GM18951 (cell line): ENCODE measurements around the gene MCF2L.

Source experiments
- POLR2A ChIP-seq: IDR thresholded peaks from 4 replicates; pipeline ENCODE4 v1.6.1; 2011; ENCODE audit warnings: mild to moderate bottlenecking; ENCODE audit not compliant: insufficient read length, insufficient read depth; ENCODE audit errors: extremely low read depth
- in situ Hi-C: fragments of 300-500 bp; cut with MboI; formaldehyde crosslinking; loops from one replicate; pipeline ENCODE4 v1.12.0; 2022; ENCODE audit warnings: low sequenced_read_pairs, mixed read lengths, inconsistent platforms; ENCODE audit not compliant: unreplicated experiment

MCF2L gene

DNA sequence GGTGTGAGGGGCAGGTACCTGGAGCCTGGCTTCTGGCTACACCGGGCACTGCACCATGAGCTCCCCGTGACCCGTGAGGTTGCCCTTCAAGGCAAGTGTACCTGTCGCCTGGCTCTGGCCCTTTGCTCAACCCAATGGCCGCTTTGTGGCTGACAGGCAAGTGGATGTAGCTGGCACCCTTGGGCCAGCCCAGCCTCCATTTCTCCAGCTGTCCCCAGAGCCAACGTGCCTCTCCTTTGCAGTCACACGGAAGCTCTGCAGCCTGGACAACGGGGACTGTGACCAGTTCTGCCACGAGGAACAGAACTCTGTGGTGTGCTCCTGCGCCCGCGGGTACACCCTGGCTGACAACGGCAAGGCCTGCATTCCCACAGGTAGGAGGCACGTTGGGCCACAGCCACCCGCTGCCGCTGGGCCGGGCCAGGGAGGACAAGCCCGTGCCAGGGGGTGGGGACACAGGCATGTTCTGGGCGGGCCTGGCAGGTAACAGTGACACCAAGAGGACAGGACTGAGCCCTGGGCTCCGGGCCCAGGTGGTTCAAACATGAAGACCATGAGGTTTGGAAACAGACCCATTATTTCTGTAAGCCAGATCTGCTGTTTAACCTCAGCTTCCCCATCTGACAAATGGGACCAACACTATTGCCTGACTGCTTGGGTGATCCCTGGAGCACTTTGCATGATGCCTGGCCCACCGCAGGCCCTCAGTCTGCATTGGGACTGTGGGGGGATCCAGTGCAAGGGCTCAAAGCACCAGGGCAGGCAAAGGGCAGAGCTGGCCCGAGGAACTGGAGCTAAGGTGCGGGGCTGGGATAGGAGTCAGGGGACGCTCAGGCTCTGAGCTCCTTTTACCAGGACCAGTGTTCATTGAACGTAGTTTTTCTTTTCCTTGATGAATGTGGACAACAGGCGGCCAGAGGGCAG, 171.9 kb downstream of the MCF2L start:
- in situ Hi-C loops = no loop called here
- no peak for TF ChIP-seq POLR2A

DNA sequence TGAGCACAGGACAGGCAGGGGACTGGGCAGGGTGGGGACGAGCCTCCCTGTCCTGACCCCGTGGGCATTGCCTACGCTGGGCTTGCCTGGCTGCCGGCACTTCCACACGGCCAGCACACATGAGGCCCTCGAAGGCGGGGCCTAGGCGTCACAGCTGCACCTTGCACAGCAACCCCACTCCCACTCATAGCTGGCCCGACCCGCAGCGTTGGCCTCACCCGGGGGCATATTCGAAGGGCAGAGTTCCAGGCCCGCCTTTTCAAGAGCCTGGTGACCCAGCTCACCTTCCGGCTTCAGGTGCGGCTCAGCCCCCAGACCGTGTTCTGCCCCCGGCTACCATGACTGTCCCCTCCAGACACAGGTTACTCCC, 172.6 kb downstream of the MCF2L start:
- in situ Hi-C loops = no loop called here
- no peak for TF ChIP-seq POLR2A

DNA sequence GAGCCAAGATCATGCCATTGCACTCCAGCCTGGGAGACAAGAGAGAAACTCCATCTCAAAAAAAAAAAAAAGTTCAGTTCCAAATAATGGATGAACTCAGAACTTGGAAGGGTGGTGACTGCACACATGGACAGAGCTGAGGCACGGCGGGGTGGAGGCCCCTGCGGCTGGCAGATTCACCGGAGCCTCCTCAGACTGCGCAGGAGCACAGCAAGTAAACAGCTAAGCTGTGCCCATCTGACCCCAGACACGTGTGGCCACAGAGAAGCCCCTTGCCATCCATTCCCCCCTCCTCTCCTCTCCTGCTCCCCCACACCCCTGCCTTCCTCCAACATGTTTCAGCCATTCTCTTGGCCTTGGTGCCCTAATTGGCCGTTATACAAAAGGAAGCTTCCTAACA, 173.9 kb downstream of the MCF2L start:
- in situ Hi-C loops = no loop called here
- no peak for TF ChIP-seq POLR2A

- in situ Hi-C loops = no loop called here
- no peak for TF ChIP-seq POLR2A
These were observed 174.6 kb downstream of the MCF2L start for GRCh38 chr13:113143466-113144254.

GRCh38 chr13:113144255-113144629, 175.2 kb downstream of the MCF2L start:
- TF ChIP-seq POLR2A = no peak
- in situ Hi-C loops = no loop called here

DNA sequence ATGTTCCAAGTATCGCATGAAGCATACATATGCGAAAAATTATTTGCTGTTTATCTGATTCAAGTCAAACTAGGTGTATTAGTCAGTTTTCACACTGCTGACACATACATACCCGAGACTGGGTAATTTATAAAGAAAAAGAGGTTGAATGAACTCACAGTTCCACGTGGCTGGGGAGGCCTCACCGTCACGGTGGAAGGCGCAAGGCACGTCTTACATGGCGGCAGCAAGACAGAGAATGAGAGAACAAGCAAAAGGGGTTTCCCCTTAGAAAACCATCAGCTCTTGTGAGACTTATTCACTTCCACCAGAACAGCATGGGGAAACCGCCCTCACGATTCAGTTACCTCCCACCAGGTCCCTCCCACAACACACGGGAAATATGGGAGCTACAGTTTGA, 176.5 kb downstream of the MCF2L start:
- TF ChIP-seq POLR2A = no peak
- in situ Hi-C loops = no loop called here

GRCh38 chr13:113145911-113146598, 177.0 kb downstream of the MCF2L start:
- TF ChIP-seq POLR2A = no peak

DNA sequence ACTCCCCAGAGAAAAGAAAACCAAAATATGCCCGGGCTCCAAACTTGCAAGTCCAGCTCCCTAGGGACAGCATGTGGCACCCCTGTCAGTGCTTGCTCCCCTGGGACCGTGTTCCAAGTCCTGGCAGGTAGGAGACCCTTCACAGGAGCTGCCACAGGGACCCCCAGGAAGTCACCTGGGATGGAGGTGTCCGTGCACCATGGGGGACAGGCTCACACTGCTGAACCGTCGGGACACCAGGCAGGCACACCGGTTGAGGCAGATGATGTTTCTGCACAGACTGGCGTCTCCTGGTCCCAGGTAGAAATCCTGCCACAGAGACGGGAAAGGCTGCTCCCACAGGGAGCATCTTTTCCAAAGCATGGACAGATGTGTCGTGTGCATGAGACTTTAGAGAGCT, 177.7 kb downstream of the MCF2L start:
- no peak for TF ChIP-seq POLR2A
- in situ Hi-C loops = no loop called here

More at GRCh38 chr13:113145911-113146598, 177.0 kb downstream of the MCF2L start:
- in situ Hi-C loops = no loop called here

DNA sequence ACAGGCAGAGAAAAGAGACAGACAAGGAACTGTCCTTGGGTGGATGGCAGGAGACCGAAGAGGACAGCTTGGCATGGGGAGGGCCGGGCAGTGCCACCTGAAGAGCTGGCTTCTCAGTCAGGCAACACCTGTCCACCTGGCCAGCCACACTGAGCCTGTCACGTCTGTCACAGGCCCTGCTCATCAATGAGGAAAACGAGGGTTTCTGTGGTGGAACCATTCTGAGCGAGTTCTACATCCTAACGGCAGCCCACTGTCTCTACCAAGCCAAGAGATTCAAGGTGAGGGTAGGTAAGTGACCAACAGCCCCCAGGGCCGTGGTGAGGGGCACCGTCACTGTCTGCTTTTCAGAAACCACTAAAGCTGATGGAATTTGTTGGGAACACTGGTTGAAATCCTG, 178.2 kb downstream of the MCF2L start:
- no peak for TF ChIP-seq POLR2A
- in situ Hi-C loops = no loop called here

DNA sequence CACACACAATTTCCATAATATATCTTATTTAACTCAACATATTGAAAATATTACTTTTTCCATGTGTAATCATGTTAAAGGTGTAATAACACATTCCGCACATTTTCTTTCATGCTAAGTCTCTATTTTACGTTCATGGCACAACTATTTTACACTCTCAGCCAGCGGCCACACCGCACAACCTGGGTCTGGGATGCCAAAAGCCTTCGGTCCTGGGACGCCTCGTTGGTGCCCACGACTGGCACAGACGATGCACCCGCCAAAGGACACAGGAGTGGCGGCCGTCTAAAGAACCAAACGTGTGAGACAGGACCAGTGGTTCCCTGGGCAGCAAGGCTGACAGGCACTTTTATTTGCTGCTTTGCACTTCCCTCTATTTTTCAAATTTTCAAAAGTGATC, 179.4 kb downstream of the MCF2L start:
- TF ChIP-seq POLR2A = no peak
- in situ Hi-C loops = no loop called here

DNA sequence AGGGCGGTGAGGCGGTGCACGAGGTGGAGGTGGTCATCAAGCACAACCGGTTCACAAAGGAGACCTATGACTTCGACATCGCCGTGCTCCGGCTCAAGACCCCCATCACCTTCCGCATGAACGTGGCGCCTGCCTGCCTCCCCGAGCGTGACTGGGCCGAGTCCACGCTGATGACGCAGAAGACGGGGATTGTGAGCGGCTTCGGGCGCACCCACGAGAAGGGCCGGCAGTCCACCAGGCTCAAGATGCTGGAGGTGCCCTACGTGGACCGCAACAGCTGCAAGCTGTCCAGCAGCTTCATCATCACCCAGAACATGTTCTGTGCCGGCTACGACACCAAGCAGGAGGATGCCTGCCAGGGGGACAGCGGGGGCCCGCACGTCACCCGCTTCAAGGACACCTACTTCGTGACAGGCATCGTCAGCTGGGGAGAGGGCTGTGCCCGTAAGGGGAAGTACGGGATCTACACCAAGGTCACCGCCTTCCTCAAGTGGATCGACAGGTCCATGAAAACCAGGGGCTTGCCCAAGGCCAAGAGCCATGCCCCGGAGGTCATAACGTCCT, 180.0 kb downstream of the MCF2L start:
- in situ Hi-C loops = no loop called here
- TF ChIP-seq POLR2A = no peak
